GM18951 (cell line): Measurements from ENCODE around the gene PSMC3.
A peak's percentile ranks its signal among the peaks of the same experiment; 100 is the strongest.
"Not testable (repeated sequence)": the region's sequence is repeated elsewhere in the genome, so short reads cannot be mapped to it uniquely, and the experiment has no call there.

Experiments
- POLR2A ChIP-seq: IDR thresholded peaks from 4 replicates; pipeline ENCODE4 v1.6.1; 2011; ENCODE audit warnings: mild to moderate bottlenecking; ENCODE audit not compliant: insufficient read length, insufficient read depth; ENCODE audit errors: extremely low read depth
- in situ Hi-C: fragments of 300-500 bp; cut with MboI; formaldehyde crosslinking; loops from one replicate; pipeline ENCODE4 v1.12.0; 2022; ENCODE audit warnings: low sequenced_read_pairs, mixed read lengths, inconsistent platforms; ENCODE audit not compliant: unreplicated experiment

The PSMC3 gene

GRCh38 chr11:47426062-47426956 lies at the start of gene PSMC3:
TSS of gene PSMC3 (minus strand) at chr11:47426439. CDS start at chr11:47426279, 160 bp downstream.
- TF ChIP-seq POLR2A, result peak; percentile 82
- in situ Hi-C loops, result no loop called here

DNA sequence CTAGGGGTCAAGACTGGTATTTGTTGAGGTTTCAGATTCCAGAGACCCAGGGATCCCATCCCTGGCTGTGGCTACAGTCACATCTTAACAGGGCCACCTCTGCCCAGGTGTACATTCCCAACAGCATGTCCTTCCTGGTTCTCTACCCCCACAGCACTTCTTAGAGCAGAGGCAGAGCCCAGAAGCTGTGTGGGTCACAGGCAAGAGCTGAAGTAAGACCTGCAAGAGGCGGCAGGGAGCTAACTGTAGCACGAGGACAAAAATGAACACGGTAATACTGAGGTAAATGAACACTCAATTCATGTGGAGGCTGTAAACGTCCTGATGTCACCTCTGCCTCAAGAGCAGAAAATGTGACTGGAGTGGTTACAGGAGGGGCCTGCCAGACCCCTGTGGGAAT lies 44.4 kb upstream of the PSMC3 start:
- no peak for TF ChIP-seq POLR2A

GRCh38 chr11:47469361-47470179 lies 43.3 kb upstream of the PSMC3 start:
- in situ Hi-C loops, result no loop called here
- no peak for TF ChIP-seq POLR2A

More for the DNA sequence above, 44.4 kb upstream of the PSMC3 start:
- in situ Hi-C loops, result no loop called here

GRCh38 chr11:47468598-47469214 lies 42.5 kb upstream of the PSMC3 start:
- in situ Hi-C loops, result no loop called here
- no peak for TF ChIP-seq POLR2A

DNA sequence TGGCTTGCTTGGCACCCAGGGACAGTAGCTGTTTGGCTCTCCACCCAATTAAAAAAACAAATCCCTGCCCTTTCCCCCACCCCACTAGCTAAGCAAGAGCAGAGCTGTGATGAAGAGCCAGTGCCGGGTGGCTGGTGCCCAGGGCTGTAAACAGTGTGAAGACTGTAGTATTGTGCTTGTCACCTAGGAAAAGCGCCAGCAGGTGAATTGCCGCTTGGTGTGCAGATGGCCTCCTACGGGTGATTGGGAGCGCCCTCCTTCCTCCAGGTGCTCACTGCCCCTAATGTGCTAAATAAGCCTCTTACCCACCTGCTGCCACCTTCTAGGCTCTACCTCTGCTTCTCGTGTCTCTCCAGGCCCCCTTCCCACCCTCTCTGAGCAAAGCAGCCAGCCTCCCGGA lies 41.1 kb upstream of the PSMC3 start:
- TF ChIP-seq POLR2A, result no peak
- in situ Hi-C loops, result no loop called here

- peak; percentile 15 for TF ChIP-seq POLR2A
- in situ Hi-C loops, result no loop called here
Measured at GRCh38 chr11:47466701-47467250, 40.5 kb upstream of the PSMC3 start.

GRCh38 chr11:47466201-47466600 lies 40.0 kb upstream of the PSMC3 start:
- in situ Hi-C loops, result no loop called here
- TF ChIP-seq POLR2A, result no peak

DNA sequence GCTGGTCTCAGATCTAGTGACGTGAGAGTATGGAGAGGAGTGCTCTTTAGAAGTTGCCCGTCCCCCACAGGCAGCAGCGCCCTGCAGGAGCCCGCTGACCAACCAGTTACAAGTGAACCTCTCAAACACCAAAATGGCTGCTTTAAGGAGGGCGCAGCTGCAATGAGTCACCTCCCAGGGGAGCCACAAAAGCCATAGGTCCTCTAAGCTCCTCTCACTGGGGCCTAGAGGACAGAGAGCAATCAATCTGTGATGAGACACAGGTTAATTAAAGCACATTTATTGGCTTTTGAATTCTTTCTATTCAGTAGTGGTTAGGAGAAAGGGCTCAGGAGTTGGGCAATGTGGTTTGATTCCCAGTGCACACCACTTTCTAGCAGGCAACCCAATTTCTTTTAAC lies 38.2 kb upstream of the PSMC3 start:
- no peak for TF ChIP-seq POLR2A

DNA sequence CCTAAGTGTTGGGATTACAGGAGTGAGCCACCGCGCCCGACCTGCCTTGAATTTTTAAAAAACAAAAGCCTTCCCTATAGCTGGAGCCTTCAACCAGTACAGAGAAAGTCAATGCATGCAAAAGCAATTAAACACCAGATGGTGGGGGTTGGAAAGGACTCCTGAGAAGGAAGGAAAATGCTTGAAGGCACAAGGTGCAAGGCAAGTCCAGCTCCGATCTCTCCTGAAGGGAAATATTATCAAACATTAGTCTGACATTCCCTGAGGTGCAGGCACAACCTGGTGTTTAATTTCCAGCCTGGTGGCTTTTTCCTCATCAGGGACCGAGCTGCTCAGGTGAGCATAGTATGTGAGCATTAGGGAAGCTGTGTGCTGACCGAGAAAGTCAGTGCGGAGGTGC lies 35.6 kb upstream of the PSMC3 start:
- TF ChIP-seq POLR2A, result no peak
- in situ Hi-C loops, result no loop called here

More for the DNA sequence above, 38.2 kb upstream of the PSMC3 start:
- in situ Hi-C loops, result no loop called here

GRCh38 chr11:47460571-47461235 lies 34.5 kb upstream of the PSMC3 start:
- in situ Hi-C loops, result no loop called here
- no peak for TF ChIP-seq POLR2A

- in situ Hi-C loops, result not testable (repeated sequence)
Measured at GRCh38 chr11:47454258-47454671, 28.0 kb upstream of the PSMC3 start.

DNA sequence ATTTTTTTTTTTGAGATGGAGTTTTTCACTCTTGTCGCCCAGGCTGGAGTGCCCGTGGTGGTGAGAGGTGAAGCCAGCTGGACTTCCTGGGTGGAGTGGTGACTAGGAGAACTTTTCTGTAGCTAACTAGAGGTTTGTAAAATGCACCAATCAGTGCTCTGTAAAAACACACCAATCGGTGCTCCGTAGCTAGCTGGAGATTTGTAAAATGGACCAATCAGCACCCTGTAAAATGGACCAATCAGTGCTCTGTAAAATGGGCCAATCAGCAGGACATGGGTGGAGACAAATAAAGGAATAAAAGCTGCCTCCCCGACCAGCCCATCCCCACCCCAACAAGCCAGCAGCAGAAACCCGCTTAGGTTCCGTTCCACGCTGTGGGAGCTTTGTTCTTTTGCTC lies 27.1 kb upstream of the PSMC3 start:
- in situ Hi-C loops, result no loop called here
- TF ChIP-seq POLR2A, result no peak
